ENCODE data around the gene ISG15.
"Not testable (repeated sequence)": the region's sequence is repeated elsewhere in the genome, so short reads cannot be mapped to it uniquely, and the experiment has no call there.

The ISG15 gene

GRCh38 chr1:995665-996633 is 17.3 kb upstream of the ISG15 start:
- FAIRE-seq, result no peak

- no peak for FAIRE-seq
Measured at GRCh38 chr1:996851-997712, 16.2 kb upstream of the ISG15 start.

DNA sequence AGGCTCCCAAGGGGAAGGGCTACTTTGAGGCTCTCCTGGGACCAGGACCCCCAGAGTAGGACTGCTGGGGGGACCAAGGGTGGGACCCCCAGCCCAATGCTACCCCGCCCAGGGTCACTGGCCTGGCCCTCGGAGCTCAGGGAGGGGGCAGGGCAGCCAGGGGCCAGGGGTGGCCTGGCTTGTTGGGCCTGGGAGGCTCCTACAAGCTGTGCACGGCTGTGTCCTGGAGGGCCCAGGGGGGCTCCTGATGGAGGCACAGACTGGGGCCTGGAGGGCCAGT is 15.6 kb upstream of the ISG15 start:
- FAIRE-seq, result no peak

GRCh38 chr1:997993-998744 is 15.1 kb upstream of the ISG15 start:
- no peak for FAIRE-seq

- no peak for FAIRE-seq
Measured at GRCh38 chr1:998745-998994, 14.6 kb upstream of the ISG15 start.

DNA sequence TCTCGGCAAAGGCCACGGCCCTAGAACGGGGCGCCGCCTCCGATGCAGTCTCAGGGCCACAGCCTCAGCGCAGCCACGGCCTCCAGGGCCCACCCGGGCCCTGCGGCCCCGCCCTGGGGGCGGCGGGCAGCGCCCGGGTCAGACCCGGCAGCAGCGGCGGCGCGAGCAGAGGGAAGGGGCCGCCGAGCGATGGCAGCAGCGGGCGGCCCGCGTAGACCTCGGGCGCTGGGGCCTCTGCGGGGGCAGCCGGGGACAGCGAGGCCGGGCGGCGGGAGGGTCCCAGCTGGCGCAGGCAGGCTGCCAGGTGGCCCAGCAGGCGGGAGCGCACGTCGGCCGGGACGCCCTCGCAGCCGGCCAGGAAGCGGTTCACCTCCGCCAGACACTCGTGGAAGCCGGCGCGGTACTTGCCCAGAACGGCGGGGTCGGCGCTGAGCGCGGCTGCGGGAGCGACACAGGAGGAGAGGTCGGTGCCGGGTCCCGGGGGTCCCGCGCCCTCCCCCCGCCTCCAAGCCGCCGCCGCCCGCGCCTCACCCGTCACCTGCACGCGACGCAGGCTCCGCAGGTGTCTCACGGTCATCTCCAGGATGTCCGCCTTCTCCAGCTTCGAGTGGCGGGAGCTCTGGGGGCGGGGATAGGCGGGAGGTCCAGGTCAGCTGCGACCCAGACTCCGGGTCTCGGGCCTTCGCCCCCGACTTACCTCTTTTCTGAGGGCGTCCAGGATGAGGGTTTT is 14.1 kb upstream of the ISG15 start:
- FAIRE-seq, result no peak

GRCh38 chr1:999725-1000356 is 13.5 kb upstream of the ISG15 start, which contains the start of gene HES4:
HES4 (minus strand) TSS chr1:1000097; CDS start chr1:999973, 124 bp downstream.
- no peak for FAIRE-seq

DNA sequence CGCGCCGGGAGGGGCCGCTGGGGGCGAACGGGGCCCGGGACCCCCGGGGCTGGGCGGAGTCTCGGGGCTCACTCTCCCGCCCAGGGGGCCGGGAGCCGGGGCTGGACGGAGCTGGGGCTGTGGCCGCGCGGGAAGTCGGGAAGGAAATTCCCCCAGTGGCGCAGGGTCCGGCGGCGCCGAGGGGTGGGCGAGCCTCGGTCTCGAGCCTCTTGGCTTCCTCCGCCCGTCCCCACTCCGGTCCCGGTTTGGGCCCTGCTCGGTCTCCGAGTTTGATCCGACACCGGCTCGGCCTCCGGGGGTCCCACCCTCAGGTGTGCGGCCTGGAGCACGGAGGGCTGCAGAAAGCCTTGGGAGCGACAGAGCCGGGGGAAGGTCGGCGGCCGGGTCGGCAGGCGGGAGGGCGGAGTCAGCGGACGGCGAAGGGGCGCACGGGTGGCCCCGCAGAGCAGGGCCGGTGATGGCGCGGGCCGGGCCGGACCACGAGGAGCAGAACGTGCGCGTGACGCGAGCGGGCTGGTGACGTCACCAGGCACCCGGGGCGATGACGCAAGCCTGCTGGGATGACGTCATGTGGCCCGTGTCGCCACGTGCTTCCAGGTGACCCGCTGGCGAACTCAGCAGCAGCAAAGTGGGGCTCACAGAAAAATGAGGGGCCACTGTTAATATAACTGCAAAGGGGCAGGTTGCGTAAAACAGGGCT is 12.8 kb upstream of the ISG15 start:
- no peak for FAIRE-seq

GRCh38 chr1:1001057-1001783 is 12.1 kb upstream of the ISG15 start:
- FAIRE-seq, result no peak

- FAIRE-seq, result no peak
Measured at GRCh38 chr1:1003618-1004419, 9.5 kb upstream of the ISG15 start.

- FAIRE-seq, result no peak
Measured at GRCh38 chr1:1004420-1004779, 8.9 kb upstream of the ISG15 start.

- no peak for FAIRE-seq
Measured at GRCh38 chr1:1004780-1005697, 8.3 kb upstream of the ISG15 start.

DNA sequence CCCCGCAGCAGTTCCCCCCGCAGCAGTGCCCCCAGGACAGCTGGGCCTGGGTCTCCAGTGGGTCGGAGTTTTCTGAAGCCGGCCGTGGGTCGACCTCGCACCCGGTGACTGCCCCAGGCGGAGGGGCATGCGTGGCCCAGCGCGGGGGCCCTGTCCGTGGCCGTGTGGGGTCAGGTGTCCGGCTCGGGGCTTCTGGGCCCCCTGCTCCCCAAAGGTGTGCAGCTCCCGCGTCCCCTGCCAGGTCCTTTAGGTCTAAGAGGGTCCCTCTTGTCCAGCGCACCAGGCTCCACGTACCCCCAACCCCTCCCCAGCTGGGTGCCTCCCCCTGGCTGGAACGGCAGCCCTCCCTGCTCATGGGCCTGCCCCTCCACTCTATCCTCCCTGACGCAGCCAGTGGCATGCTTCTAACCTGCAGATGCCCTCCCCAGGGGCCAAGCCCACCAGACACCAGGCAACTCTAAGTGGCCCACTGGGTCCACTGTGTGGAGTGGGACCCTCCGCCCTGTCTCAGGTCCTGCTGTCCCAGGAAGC is 7.5 kb upstream of the ISG15 start:
- FAIRE-seq, result no peak

DNA sequence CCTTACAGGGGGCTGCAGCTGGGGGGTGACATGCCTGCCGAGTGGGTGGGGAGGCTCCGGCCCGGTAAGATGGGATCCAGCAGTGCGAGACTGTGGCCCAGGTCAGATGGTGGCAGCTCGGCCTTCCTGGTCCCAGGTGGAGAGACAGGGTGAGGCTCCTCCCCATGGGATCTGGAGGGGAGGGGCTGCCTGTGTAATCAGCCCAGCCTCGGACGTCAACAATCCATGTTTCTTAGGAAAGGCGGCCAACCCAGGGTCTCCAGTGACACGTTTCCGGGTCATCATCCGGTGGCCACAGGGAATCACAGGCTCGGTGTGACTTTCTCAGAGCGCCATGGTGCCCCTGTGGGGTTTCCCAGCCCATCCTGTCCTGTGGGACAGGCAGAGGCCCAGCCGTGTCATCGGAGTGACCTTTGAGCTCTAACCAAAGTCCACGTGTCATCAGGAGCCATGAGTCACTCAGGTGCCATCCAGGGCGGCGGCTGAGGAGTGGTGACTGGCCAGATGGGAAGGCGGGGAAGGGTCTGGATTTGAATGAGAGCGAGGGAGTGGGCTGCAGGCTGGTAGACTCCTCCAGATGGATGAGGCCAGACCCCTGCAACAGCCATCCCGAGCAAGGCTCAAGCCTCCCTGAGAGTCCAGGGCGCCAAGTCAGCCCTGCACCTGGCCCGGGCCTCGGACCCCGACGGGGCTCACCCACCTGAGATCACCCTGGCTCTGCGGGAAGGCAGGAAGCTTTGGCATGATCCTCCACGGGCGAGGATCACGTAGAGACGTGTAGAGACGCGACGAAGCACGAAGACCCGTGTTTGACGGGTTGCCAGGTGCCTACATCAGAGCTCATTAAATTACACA is 6.8 kb upstream of the ISG15 start:
- no peak for FAIRE-seq

GRCh38 chr1:1010131-1010530 is 3.2 kb upstream of the ISG15 start:
- not testable (repeated sequence) for FAIRE-seq

GRCh38 chr1:1011396-1011949 is 1.8 kb upstream of the ISG15 start:
- no peak for FAIRE-seq

DNA sequence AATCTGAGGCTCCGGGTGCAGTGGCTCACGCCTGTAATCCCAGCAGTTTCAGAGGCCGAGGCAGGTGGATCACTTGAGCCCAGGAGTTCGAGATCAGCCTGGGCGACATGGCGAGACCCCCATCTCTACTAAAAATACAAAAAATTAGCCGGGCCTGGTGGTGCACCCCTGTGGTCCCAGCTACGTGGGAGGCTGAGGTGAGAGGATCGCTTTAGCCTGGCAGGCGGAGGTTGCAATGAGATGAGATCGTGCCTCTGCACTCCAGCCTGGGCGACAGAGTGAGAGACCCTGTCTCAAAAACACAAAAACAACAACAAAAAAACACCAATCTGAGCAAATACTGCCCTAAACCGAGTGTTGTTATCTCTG is 577 bp upstream of the ISG15 start:
- FAIRE-seq, result not testable (repeated sequence)

Measured in A204.1 (cell line).